Keratinocyte (primary cell): ENCODE data around the gene ROBO2. TPM values are rescaled to one million over a fixed set of nuclear protein-coding genes. Genes with fewer than 3 reads are reported as not detected.

Experiments
- DNase-seq: peaks from one replicate; pipeline ENCODE4 v3.0.0-alpha.2; 2011; ENCODE audit warnings: low read depth, missing footprints, low spot score
- FAIRE-seq: peaks from 2 replicates; lab custom pipeline; 2011; peaks lifted over from hg19 to GRCh38; lab: Jason Lieb, UNC
- H2AFZ ChIP-seq: 2 replicates; pipeline ENCODE4 v1.6.0; 2012; ENCODE audit warnings: low read length, control low read depth, inconsistent platforms; ENCODE audit not compliant: control insufficient read depth
- H3K27ac ChIP-seq: 2 replicates; pipeline ENCODE4 v1.5.1; 2011; ENCODE audit warnings: low read length; ENCODE audit not compliant: control insufficient read depth, insufficient read depth
- H3K27me3 ChIP-seq: 3 replicates; pipeline ENCODE4 v1.6.0; 2011; ENCODE audit warnings: low read length; ENCODE audit not compliant: control insufficient read depth, insufficient read depth; ENCODE audit errors: extremely low read depth
- H3K36me3 ChIP-seq, 2 experiments: 2 replicates in 1 of 2; 3 replicates in 1 of 2; pipeline ENCODE4 v1.5.1; 2011; ENCODE audit warnings: low read length in 2 of 2, mild to moderate bottlenecking in 1 of 2; ENCODE audit not compliant: control insufficient read depth in 2 of 2, insufficient read depth in 2 of 2; ENCODE audit errors: extremely low read depth in 1 of 2
- H3K4me1 ChIP-seq: 3 replicates; pipeline ENCODE4 v1.5.1; 2011; ENCODE audit warnings: low read length; ENCODE audit not compliant: control insufficient read depth, insufficient read depth; ENCODE audit errors: extremely low read depth
- H3K4me2 ChIP-seq: 3 replicates; pipeline ENCODE4 v1.6.0; 2011; ENCODE audit warnings: low read depth, low read length; ENCODE audit not compliant: control insufficient read depth, insufficient read depth; ENCODE audit errors: extremely low read depth
- H3K4me3 ChIP-seq, 3 experiments: fragments of 200-600 bp in 1 of 3; sonication (generic) in 1 of 3; 2 replicates in 2 of 3; 3 replicates in 1 of 3; pipeline ENCODE4 v1.5.1; 2011 to 2016; ENCODE audit warnings: low read length in 3 of 3, mild to moderate bottlenecking in 3 of 3, control low read depth in 2 of 3, inconsistent platforms in 1 of 3, low read depth in 1 of 3, mixed read lengths in 1 of 3, mixed run types in 1 of 3, moderate library complexity in 1 of 3; ENCODE audit not compliant: control insufficient read depth in 2 of 3, insufficient read depth in 2 of 3; ENCODE audit errors: extremely low read depth in 1 of 3
- H3K79me2 ChIP-seq: 2 replicates; pipeline ENCODE4 v1.6.0; 2012; ENCODE audit warnings: low read length; ENCODE audit not compliant: control insufficient read depth, insufficient read depth
- H3K9ac ChIP-seq: 3 replicates; pipeline ENCODE4 v1.6.0; 2011; ENCODE audit warnings: low read length; ENCODE audit not compliant: control insufficient read depth, insufficient read depth; ENCODE audit errors: extremely low read depth
- H3K9me1 ChIP-seq: 3 replicates; pipeline ENCODE4 v1.6.0; 2011; ENCODE audit warnings: low read length; ENCODE audit not compliant: control insufficient read depth, insufficient read depth; ENCODE audit errors: extremely low read depth
- H3K9me3 ChIP-seq: 2 replicates; pipeline ENCODE4 v1.5.1; 2012; ENCODE audit warnings: low read depth, low read length; ENCODE audit not compliant: control insufficient read depth
- H4K20me1 ChIP-seq: 3 replicates; pipeline ENCODE4 v1.6.0; 2011; ENCODE audit warnings: low read length; ENCODE audit not compliant: control insufficient read depth, insufficient read depth; ENCODE audit errors: extremely low read depth
- CTCF ChIP-seq, 3 experiments: IDR thresholded peaks in 1 of 3; conservative IDR thresholded peaks in 1 of 3; optimal IDR thresholded peaks in 1 of 3; 2 replicates in 2 of 3; 3 replicates in 1 of 3; pipeline versions ENCODE3 to v1.5.1; 2011; ENCODE audit warnings: low read length in 3 of 3, mild to moderate bottlenecking in 3 of 3, moderate library complexity in 2 of 3, control low read depth in 1 of 3, inconsistent platforms in 1 of 3; ENCODE audit not compliant: insufficient read depth in 2 of 3; ENCODE audit errors: extremely low read depth in 1 of 3
- EZH2 ChIP-seq: IDR thresholded peaks from one replicate; pipeline ENCODE4 v1.6.1; 2012; ENCODE audit warnings: inconsistent platforms, mild to moderate bottlenecking, low read length, moderate library complexity
- dilution Hi-C: fragments of 300-500 bp; cut with MboI; formaldehyde crosslinking; loops from one replicate; pipeline ENCODE4 v1.7.0; 2020; ENCODE audit warnings: low sequenced_read_pairs; ENCODE audit not compliant: extremely low pct_ligation_motif_present
- polyA plus RNA-seq, 5 experiments: library from polyadenylated mRNA; depleted of rRNA in 3 of 5; stranded (reverse) in 3 of 5; stranded (forward) in 1 of 5; unstranded in 1 of 5; fragments of >200 nt; gene quantifications; 1 replicate in 1 of 5; 2 replicates in 3 of 5; 3 replicates in 1 of 5; pipeline versions ENCODE4 v1.2.1 to v1.2.3, GENCODE V29; 2011 to 2012; ENCODE audit warnings: missing spikeins in 2 of 5, low read depth in 1 of 5, low replicate concordance in 1 of 5

Gene ROBO2
- polyA plus RNA-seq, 1 donor (not counting 4 experiments of a cell fraction or from before 2014, with no cell fraction given), result 0.30 TPM

GRCh38 chr3:77446084-77446483 is 406.2 kb downstream of the ROBO2 start:
- no peaks in the 10 kb centered on the region for H3K27me3 ChIP-seq
- H3K4me1 ChIP-seq, result no peaks in the 10 kb centered on the region
- H3K4me2 ChIP-seq, result no peak overlapping the region
- dilution Hi-C loops, result no loop called here
- DNase-seq, result no peak
- no peaks in the 10 kb centered on the region for H4K20me1 ChIP-seq
- no peak overlapping the region for H3K9ac ChIP-seq
- FAIRE-seq, result no peak
- H3K9me3 ChIP-seq, result no peaks in the 10 kb centered on the region
- H3K36me3 ChIP-seq, result no peaks in the 10 kb centered on the region
- H3K79me2 ChIP-seq, result no peaks in the 10 kb centered on the region
- no peaks in the 10 kb centered on the region for H3K9me1 ChIP-seq
- H2AFZ ChIP-seq, result no peak overlapping the region
- H3K4me3 ChIP-seq, result no peak overlapping the region
- no peak overlapping the region for H3K27ac ChIP-seq
- TF ChIP-seq CTCF (optimal IDR thresholded peaks at IDR 0.05 in 1 of 3, IDR thresholded peaks at IDR 0.05 in 1 of 3, conservative IDR thresholded peaks at IDR 0.05 in 1 of 3; ENCODE audit: extremely low read depth in 1 of 3, insufficient read depth in 2 of 3, low read length in 3 of 3), result no peak
- TF ChIP-seq EZH2, result no peak

- TF ChIP-seq CTCF (optimal IDR thresholded peaks at IDR 0.05 in 1 of 3, IDR thresholded peaks at IDR 0.05 in 1 of 3, conservative IDR thresholded peaks at IDR 0.05 in 1 of 3; ENCODE audit: extremely low read depth in 1 of 3, insufficient read depth in 2 of 3, low read length in 3 of 3) (no peak), EZH2 (no peak)
- Histone ChIP-seq H3K36me3 (no peaks in the 10 kb centered on the region), H3K27ac (no peak overlapping the region), H3K4me1 (no peaks in the 10 kb centered on the region), H3K79me2 (no peaks in the 10 kb centered on the region), H3K27me3 (no peaks in the 10 kb centered on the region), H3K4me2 (no peak overlapping the region), H3K9me1 (no peaks in the 10 kb centered on the region), H2AFZ (no peak overlapping the region), H3K4me3 (no peak overlapping the region), H4K20me1 (no peaks in the 10 kb centered on the region), H3K9ac (no peak overlapping the region), H3K9me3 (no peaks in the 10 kb centered on the region)
- no peak for FAIRE-seq
- dilution Hi-C loops, result no loop called here
- DNase-seq, result no peak
Observed at GRCh38 chr3:77446761-77447160, 406.9 kb downstream of the ROBO2 start.
